ENCODE results near the gene SHTN1.

SHTN1 gene

DNA sequence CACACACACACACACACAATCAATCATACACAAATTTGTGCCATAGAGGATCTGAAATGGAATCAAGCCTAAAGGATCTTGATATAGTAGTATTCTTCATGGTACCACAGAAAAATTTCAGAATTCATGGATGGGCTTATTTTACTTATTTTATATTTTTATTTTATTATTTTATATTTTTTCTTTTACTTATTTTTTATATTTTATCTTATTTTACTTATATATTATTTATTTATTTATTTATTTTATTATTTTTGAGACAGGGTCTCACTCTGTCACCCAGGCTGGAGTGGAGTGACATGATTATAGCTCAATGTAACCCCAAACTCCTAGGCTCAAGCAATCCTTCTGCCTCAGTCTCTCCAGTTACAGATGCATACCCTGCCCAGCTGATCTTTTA, 16.7 kb downstream of the SHTN1 start:
- H3K4me3 ChIP-seq (ENCODE audit: low read length), result no peak overlapping the region
- DNase-seq (ENCODE audit: low read depth), result no peak
- TF ChIP-seq, protein P1, sequence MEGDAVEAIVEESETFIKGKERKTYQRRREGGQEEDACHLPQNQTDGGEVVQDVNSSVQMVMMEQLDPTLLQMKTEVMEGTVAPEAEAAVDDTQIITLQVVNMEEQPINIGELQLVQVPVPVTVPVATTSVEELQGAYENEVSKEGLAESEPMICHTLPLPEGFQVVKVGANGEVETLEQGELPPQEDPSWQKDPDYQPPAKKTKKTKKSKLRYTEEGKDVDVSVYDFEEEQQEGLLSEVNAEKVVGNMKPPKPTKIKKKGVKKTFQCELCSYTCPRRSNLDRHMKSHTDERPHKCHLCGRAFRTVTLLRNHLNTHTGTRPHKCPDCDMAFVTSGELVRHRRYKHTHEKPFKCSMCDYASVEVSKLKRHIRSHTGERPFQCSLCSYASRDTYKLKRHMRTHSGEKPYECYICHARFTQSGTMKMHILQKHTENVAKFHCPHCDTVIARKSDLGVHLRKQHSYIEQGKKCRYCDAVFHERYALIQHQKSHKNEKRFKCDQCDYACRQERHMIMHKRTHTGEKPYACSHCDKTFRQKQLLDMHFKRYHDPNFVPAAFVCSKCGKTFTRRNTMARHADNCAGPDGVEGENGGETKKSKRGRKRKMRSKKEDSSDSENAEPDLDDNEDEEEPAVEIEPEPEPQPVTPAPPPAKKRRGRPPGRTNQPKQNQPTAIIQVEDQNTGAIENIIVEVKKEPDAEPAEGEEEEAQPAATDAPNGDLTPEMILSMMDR (conservative IDR thresholded peaks at IDR 0.05; ENCODE audit: low read length), result no peak

DNA sequence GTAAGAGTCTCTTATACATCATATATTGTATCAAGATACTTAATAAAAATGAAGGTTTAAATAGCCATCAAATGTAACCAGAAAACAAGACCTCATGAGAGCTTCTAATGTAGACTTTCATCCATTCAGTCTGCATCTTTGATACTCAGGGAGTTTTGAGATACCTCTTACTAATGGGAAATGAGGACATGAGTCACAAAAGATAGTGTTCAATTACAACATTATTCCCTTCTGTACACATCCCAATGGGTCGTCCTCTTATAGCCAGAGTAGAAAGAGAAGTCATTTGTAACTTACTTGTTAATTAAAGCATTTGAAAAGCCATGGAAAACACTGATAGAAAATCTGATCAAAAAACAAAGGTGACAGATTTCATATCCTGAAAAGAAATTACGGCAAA, 19.4 kb downstream of the SHTN1 start:
- TF ChIP-seq, protein P1 (conservative IDR thresholded peaks at IDR 0.05; ENCODE audit: low read length), result no peak
- no peak overlapping the region for H3K4me3 ChIP-seq (ENCODE audit: low read length)
- DNase-seq (ENCODE audit: low read depth), result no peak

DNA sequence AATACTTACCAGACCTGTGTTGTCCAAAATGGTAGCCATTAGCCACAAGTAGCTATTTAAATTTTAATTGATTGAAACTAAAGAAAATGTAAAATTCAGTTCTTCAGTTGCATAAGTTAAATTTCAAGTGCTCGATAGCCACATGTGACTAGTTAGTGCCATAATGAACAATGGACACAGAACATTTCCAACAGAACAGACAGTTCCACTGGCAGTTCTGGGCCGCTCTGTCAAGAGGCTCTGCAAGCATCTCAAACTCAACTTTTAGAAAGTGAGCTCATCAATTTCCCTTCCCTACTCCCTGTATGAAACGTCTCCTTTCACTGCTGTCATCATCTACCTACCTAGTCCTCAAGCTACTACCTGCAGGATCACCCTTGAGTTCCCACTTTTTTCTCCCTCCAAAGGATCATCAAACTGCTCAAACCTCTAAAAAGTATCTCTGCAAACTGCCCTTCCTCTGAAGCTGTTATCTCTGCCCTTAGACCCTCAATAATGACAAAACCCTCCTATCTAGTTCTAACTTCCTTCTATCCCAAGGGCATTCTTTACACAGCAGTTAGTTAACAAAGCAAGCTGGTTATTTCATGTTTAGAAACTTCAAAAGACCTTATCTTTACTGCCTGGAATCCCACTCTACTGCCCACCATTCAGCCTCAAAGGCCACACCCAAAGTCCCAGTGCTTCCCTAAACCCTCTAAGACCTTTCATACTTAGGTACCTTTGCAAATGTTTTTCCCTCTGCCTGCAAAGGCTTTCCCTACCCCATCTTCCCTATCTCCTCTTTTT, 20.6 kb downstream of the SHTN1 start:
- DNase-seq (ENCODE audit: low read depth), result no peak
- TF ChIP-seq, protein P1 (conservative IDR thresholded peaks at IDR 0.05; ENCODE audit: low read length), result no peak
- no peak overlapping the region for H3K4me3 ChIP-seq (ENCODE audit: low read length)

DNA sequence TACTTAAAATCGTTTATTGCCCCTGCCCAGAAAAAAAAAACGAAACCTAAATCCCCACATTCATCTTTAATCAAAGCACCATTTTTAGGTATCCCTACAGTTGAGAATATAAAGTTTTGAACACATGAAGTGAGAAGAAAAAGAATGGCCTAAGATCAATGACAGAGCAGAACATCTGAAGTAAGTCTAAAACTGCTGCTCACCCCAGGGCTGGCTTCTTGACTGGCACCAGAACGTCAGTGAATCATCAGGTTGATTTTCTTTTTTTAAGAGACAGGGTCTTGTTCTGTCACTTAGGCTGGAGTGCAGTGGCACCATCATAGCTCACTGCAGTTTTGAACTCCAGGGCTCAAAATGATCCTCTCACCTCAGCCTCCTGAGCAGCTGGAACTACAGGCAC, 24.9 kb downstream of the SHTN1 start:
- H3K4me3 ChIP-seq (ENCODE audit: low read length), result no peak overlapping the region
- DNase-seq (ENCODE audit: low read depth), result no peak
- TF ChIP-seq, protein P1 (conservative IDR thresholded peaks at IDR 0.05; ENCODE audit: low read length), result no peak

DNA sequence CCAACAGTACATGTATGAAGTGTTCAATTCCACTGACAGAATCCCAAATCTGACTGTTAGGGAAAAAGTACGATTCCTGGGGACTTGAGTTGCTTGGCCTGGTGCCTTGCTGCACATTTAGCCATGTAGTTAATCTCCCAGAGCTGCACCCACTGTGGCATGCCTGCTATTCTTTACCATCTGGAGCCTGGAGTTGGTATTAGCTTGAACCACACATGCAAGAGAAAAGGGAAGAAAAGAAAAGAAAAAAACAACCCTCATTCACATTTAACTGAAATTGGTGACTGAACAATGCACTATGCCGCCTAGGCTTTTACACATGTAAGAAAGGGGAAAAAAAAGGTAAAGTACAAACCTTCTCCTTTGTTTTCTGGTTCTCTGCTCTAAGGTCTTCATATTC, 26.1 kb downstream of the SHTN1 start:
- no peak overlapping the region for H3K4me3 ChIP-seq (ENCODE audit: low read length)
- peak; percentile 30 for DNase-seq (ENCODE audit: low read depth)
- TF ChIP-seq, protein P1 (conservative IDR thresholded peaks at IDR 0.05; ENCODE audit: low read length), result no peak

DNA sequence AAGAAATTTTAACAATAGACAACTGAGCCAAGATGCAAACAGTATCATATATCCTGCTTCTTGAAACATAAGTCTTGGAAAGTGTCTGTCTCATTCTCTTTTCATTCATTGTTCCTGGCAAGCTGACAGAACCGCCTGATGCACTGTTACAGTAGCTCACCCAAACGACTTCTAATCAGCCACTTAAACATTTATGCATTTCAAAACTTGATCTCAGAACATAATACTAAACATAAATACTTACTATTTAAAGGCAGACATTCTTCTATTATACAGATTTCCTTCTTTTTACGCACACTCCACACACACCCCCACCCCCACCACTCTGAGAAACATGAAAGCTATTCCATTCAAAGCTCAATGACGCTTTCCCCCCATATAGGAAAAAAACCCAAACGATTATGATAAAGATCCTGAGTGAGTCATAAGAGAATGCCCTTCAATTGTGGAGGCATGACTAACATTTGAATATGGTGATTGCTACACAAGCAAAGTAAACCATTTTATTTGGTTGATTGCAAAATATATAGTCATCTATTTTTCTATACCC, 30.5 kb downstream of the SHTN1 start:
- no peak overlapping the region for H3K4me3 ChIP-seq (ENCODE audit: low read length)
- peak; percentile 72 for DNase-seq (ENCODE audit: low read depth)
- TF ChIP-seq, protein P1 (conservative IDR thresholded peaks at IDR 0.05; ENCODE audit: low read length), result no peak

DNA sequence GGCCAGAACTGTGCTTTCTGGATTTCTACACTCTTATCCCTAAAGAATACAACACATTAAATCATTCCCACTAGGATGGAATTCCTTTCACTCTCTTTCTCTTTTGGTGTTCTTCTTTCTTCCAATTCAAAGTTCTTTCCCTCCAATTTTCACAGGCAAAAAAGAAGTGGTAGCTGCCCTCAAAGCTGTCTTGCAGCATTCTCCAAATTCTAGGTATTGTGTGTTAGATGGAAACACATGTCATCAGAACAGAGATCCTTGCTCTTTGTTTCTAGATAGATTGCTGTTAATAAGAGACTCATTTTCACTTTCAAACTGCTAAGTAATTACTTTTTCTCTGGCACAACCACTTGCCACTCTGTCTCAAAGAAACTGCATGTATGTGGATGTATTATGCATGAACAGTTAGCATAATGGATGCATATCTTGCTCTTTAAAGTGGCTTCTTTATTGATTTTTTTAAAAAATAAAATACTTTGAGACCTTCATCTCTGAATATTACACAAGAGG, 31.0 kb downstream of the SHTN1 start:
- no peak for DNase-seq (ENCODE audit: low read depth)
- H3K4me3 ChIP-seq (ENCODE audit: low read length), result no peak overlapping the region
- TF ChIP-seq, protein P1 (conservative IDR thresholded peaks at IDR 0.05; ENCODE audit: low read length), result no peak
